Measurements from ENCODE around the gene PPP2R3C. TPM values are rescaled to one million over a fixed set of nuclear protein-coding genes. Genes with fewer than 3 reads are reported as not detected.

PPP2R3C gene
- total and polyA plus RNA-seq, 4 donors: 19.6 to 42.1 (median 27.3) TPM

GRCh38 chr14:35147186-35147585 is 25.4 kb upstream of the PPP2R3C start:
- TF ChIP-seq CTCF (IDR thresholded peaks at IDR 0.05; ENCODE audit: control extremely low read depth, extremely low read depth): no peak
- H3K27ac ChIP-seq (ENCODE audit: low read depth in 1 of 2, low read length in 1 of 2): no peak overlapping the region
- DNase-seq (no peak), ATAC-seq (ENCODE audit: insufficient read depth, low FRiP score) (no peak)
- no peaks in the 10 kb centered on the region for H3K27me3 ChIP-seq (ENCODE audit: control insufficient read depth in 3 of 3, insufficient read depth in 3 of 3, low read length in 2 of 3)
- H3K9me3 ChIP-seq (ENCODE audit: control insufficient read depth in 4 of 4, insufficient read depth in 3 of 4, low read length in 3 of 4): no peaks in the 10 kb centered on the region
- H3K4me3 ChIP-seq: no peak overlapping the region
- peaks cover 0 to 6% (median 2%) of the 10 kb centered on the region in 4 donors for H3K36me3 ChIP-seq (ENCODE audit: control insufficient read depth in 4 of 4, insufficient read depth in 4 of 4, low read length in 4 of 4)
- 94 to 96% methylated on average over 2 of the region's 2 CpGs for WGBS, 2 donors
- H3K4me1 ChIP-seq (ENCODE audit: control insufficient read depth in 5 of 5, insufficient read depth in 5 of 5, low read length in 5 of 5): peaks cover 0 to 2% (median 0%) of the 10 kb centered on the region in 5 donors
- no peak overlapping the region for H3K9ac ChIP-seq (ENCODE audit: insufficient read depth in 1 of 2, low read length in 2 of 2)

- 95 to 97% methylated on average over 5 of the region's 5 CpGs for WGBS, 2 donors
- no peak for TF ChIP-seq CTCF (IDR thresholded peaks at IDR 0.05; ENCODE audit: control extremely low read depth, extremely low read depth)
- H3K36me3 ChIP-seq (ENCODE audit: control insufficient read depth in 4 of 4, insufficient read depth in 4 of 4, low read length in 4 of 4): peaks cover 0 to 6% (median 2%) of the 10 kb centered on the region in 4 donors
- peaks cover 0 to 2% (median 0%) of the 10 kb centered on the region in 5 donors for H3K4me1 ChIP-seq (ENCODE audit: control insufficient read depth in 5 of 5, insufficient read depth in 5 of 5, low read length in 5 of 5)
- ATAC-seq (ENCODE audit: insufficient read depth, low FRiP score): no peak
- no peak for DNase-seq
- H3K27me3 ChIP-seq (ENCODE audit: control insufficient read depth in 3 of 3, insufficient read depth in 3 of 3, low read length in 2 of 3): no peaks in the 10 kb centered on the region
- no peaks in the 10 kb centered on the region for H3K9me3 ChIP-seq (ENCODE audit: control insufficient read depth in 4 of 4, insufficient read depth in 3 of 4, low read length in 3 of 4)
- H3K4me3 ChIP-seq: no peak overlapping the region
- H3K9ac ChIP-seq (ENCODE audit: insufficient read depth in 1 of 2, low read length in 2 of 2): no peak overlapping the region
- no peak overlapping the region for H3K27ac ChIP-seq (ENCODE audit: low read depth in 1 of 2, low read length in 1 of 2)
Observed at GRCh38 chr14:35146711-35147149, 24.9 kb upstream of the PPP2R3C start.

DNA sequence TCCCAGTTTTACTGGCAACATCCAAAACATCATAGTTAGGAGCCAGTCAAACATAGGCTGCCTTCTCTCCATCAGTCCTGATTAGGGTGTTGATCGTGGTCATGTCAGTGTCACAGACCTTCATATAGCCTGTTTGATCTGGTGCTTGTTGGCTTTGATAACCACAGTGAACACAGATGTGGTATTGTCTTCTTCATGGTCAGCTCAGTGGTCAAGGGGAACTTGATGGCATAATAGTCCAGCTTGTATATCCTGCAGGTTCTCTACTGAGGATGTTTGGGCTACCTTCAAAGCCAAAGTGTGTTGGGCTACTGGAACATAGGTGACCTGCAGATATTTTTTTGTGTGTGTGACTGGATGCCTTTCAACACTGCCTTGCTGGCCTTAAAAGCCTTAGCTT is 22.2 kb upstream of the PPP2R3C start:
- Histone ChIP-seq H3K27me3 (ENCODE audit: control insufficient read depth in 3 of 3, insufficient read depth in 3 of 3, low read length in 2 of 3) (no peaks in the 10 kb centered on the region), H3K4me3 (no peak overlapping the region), H3K9ac (ENCODE audit: insufficient read depth in 1 of 2, low read length in 2 of 2) (no peak overlapping the region), H3K36me3 (ENCODE audit: control insufficient read depth in 4 of 4, insufficient read depth in 4 of 4, low read length in 4 of 4) (peaks cover 0 to 6% (median 1%) of the 10 kb centered on the region in 4 donors), H3K4me1 (ENCODE audit: control insufficient read depth in 5 of 5, insufficient read depth in 5 of 5, low read length in 5 of 5) (peaks cover 0 to 2% (median 0%) of the 10 kb centered on the region in 5 donors), H3K9me3 (ENCODE audit: control insufficient read depth in 4 of 4, insufficient read depth in 3 of 4, low read length in 3 of 4) (no peaks in the 10 kb centered on the region), H3K27ac (ENCODE audit: low read depth in 1 of 2, low read length in 1 of 2) (no peak overlapping the region)
- no peak for ATAC-seq (ENCODE audit: insufficient read depth, low FRiP score)
- TF ChIP-seq CTCF (IDR thresholded peaks at IDR 0.05; ENCODE audit: control extremely low read depth, extremely low read depth): no peak
- DNase-seq: no peak
- whole genome bisulfite sequencing, 2 donors: 90% methylated on average over 1 of the region's 1 CpG; no CpG with 5 or more reads in 1 of the 2 donors
